ENCODE results near the gene BSG.
"Not testable (repeated sequence)": the region's sequence is repeated elsewhere in the genome, so short reads cannot be mapped to it uniquely, and the experiment has no call there.

The BSG gene

GRCh38 chr19:605061-605971 is 32.9 kb downstream of the BSG start:
- no CpG with 5 or more reads among the region's 34 CpGs for WGBS (ENCODE audit: insufficient coverage, insufficient read length)
- not testable (repeated sequence) for H3K36me3 ChIP-seq (ENCODE audit: control insufficient read depth, insufficient read depth, low read length); DNase-seq (ENCODE audit: low read depth, low spot score); H3K4me1 ChIP-seq (ENCODE audit: control insufficient read depth, insufficient read depth, low read length); H3K27ac ChIP-seq (ENCODE audit: low read length); H3K9me3 ChIP-seq (ENCODE audit: control insufficient read depth, insufficient read depth, low read length); H3K4me3 ChIP-seq (ENCODE audit: low read length); H3K27me3 ChIP-seq (ENCODE audit: control insufficient read depth, insufficient read depth, low read length)

GRCh38 chr19:607301-608154 is 35.1 kb downstream of the BSG start:
- no peak overlapping the region for H3K4me3 ChIP-seq (ENCODE audit: low read length)
- no peaks in the 10 kb centered on the region for H3K4me1 ChIP-seq (ENCODE audit: control insufficient read depth, insufficient read depth, low read length)
- WGBS (ENCODE audit: insufficient coverage, insufficient read length): no CpG with 5 or more reads among the region's 30 CpGs
- 0 out of 2 replicates have a peak, but pooled peaks cover 2% of the 10 kb centered on the region for H3K9me3 ChIP-seq (ENCODE audit: control insufficient read depth, insufficient read depth, low read length)
- H3K36me3 ChIP-seq (ENCODE audit: control insufficient read depth, insufficient read depth, low read length): no peaks in the 10 kb centered on the region; the same call in 1 of the 2 replicates
- no peak overlapping the region for H3K27ac ChIP-seq (ENCODE audit: low read length)
- no peaks in the 10 kb centered on the region for H3K27me3 ChIP-seq (ENCODE audit: control insufficient read depth, insufficient read depth, low read length)
- DNase-seq (ENCODE audit: low read depth, low spot score): no peak

DNA sequence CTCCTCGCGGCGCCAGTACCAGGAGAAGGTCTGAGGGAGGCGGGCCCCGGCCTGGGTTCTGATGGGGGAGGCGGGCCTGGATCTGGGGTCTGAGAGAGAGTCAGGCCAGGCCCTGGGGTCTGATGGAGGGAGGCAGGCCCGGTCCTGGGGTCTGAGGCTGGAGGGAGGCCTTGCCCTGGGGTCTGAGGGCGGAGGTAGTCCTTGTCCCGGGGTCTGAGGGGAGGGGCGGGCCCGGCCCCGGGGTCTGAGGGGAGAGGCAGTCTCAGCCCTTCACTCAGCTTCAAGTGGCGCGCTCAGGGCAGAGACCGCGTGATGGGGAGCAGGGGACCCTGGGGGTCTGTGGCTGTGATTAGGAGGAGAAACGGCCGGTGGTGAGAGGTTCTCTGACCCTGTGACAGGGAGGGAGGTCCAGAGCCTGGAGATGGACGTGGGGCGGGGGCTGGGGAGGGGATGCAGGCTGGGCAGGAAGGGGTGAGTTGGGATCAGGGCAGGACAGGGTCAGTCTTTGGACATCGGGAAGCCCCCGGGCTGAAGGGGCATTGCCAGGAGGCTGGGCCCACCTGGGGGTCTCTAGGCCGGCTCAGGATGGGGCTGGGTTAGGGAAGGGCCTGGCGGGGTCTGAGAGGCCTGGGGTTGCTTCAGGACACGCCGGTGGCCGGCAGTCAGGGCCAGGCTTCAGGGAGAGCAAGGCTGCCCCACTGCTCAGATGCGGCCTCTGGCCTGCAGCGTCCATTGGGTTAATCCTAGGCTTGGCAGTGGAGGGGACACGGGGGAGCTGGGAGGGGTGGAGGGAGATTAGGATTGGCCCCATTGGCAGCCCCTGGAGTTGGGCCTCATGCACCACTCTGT is 36.0 kb downstream of the BSG start:
- Histone ChIP-seq H3K27ac (ENCODE audit: low read length) (no peak overlapping the region), H3K36me3 (ENCODE audit: control insufficient read depth, insufficient read depth, low read length) (no peaks in the 10 kb centered on the region), H3K9me3 (ENCODE audit: control insufficient read depth, insufficient read depth, low read length) (0 out of 2 replicates have a peak, but pooled peaks cover 2% of the 10 kb centered on the region), H3K27me3 (ENCODE audit: control insufficient read depth, insufficient read depth, low read length) (no peaks in the 10 kb centered on the region), H3K4me1 (ENCODE audit: control insufficient read depth, insufficient read depth, low read length) (no peaks in the 10 kb centered on the region), H3K4me3 (ENCODE audit: low read length) (no peak overlapping the region)
- no CpG with 5 or more reads among the region's 30 CpGs for WGBS (ENCODE audit: insufficient coverage, insufficient read length)
- DNase-seq (ENCODE audit: low read depth, low spot score): no peak

DNA sequence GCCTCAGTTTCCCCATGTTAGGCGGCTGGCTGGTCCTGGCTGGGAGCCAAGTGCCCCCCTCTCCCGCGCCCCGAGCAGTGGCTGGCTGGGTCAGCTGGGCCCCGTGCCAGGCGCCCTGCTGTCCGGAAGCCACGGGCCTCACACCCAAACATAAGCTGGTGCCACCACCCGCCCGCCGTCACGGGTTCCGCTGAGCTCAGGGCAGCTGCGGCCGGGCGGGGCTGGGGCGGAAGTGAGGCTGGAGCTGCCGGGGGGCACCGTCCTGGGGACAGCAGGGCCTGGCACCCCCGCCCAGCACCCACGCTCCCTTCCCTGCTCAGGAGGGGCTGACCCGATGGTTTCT is 36.6 kb downstream of the BSG start:
- H3K27me3 ChIP-seq (ENCODE audit: control insufficient read depth, insufficient read depth, low read length): no peaks in the 10 kb centered on the region
- no peaks in the 10 kb centered on the region for H3K4me1 ChIP-seq (ENCODE audit: control insufficient read depth, insufficient read depth, low read length)
- H3K36me3 ChIP-seq (ENCODE audit: control insufficient read depth, insufficient read depth, low read length): no peaks in the 10 kb centered on the region
- no peak overlapping the region for H3K4me3 ChIP-seq (ENCODE audit: low read length)
- no peak for DNase-seq (ENCODE audit: low read depth, low spot score)
- 0 out of 2 replicates have a peak, but pooled peaks cover 2% of the 10 kb centered on the region for H3K9me3 ChIP-seq (ENCODE audit: control insufficient read depth, insufficient read depth, low read length)
- no peak overlapping the region for H3K27ac ChIP-seq (ENCODE audit: low read length)
- no CpG with 5 or more reads among the region's 22 CpGs for WGBS (ENCODE audit: insufficient coverage, insufficient read length)

- Histone ChIP-seq H3K36me3 (ENCODE audit: control insufficient read depth, insufficient read depth, low read length) (no peaks in the 10 kb centered on the region), H3K27ac (ENCODE audit: low read length) (no peak overlapping the region), H3K4me1 (ENCODE audit: control insufficient read depth, insufficient read depth, low read length) (no peaks in the 10 kb centered on the region), H3K4me3 (ENCODE audit: low read length) (no peak overlapping the region), H3K27me3 (ENCODE audit: control insufficient read depth, insufficient read depth, low read length) (no peaks in the 10 kb centered on the region), H3K9me3 (ENCODE audit: control insufficient read depth, insufficient read depth, low read length) (no peaks in the 10 kb centered on the region)
- no CpG with 5 or more reads among the region's 38 CpGs for WGBS (ENCODE audit: insufficient coverage, insufficient read length)
- DNase-seq (ENCODE audit: low read depth, low spot score): no peak
Measured at GRCh38 chr19:610071-610800, 37.8 kb downstream of the BSG start.

GRCh38 chr19:610801-611480 is 38.5 kb downstream of the BSG start:
- Histone ChIP-seq H3K27ac (ENCODE audit: low read length) (no peak overlapping the region), H3K4me3 (ENCODE audit: low read length) (no peak overlapping the region), H3K36me3 (ENCODE audit: control insufficient read depth, insufficient read depth, low read length) (no peaks in the 10 kb centered on the region), H3K9me3 (ENCODE audit: control insufficient read depth, insufficient read depth, low read length) (no peaks in the 10 kb centered on the region), H3K4me1 (ENCODE audit: control insufficient read depth, insufficient read depth, low read length) (no peaks in the 10 kb centered on the region), H3K27me3 (ENCODE audit: control insufficient read depth, insufficient read depth, low read length) (no peaks in the 10 kb centered on the region; the same call in 1 of the 2 replicates)
- WGBS (ENCODE audit: insufficient coverage, insufficient read length): no CpG with 5 or more reads among the region's 36 CpGs
- no peak for DNase-seq (ENCODE audit: low read depth, low spot score)

DNA sequence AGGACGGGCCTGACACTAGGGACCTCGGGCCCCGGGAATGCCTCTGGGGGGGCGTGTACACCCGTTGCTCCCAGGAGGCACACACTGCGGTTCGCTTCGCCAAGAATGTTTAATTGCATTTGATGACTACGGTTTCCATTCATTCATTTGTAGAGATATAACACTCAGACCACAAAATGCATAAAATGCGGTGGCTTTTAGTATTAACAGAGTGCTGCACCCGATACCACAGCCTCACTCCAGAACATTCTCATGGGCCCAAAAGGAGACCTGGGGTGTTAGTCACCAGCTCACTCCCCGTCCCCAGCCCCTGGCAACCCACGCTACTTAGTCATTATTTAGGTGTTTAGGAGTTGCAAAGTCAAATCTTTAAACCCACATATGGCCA is 39.1 kb downstream of the BSG start:
- Histone ChIP-seq H3K4me3 (ENCODE audit: low read length) (no peak overlapping the region), H3K36me3 (ENCODE audit: control insufficient read depth, insufficient read depth, low read length) (no peaks in the 10 kb centered on the region; the same call in 1 of the 2 replicates), H3K4me1 (ENCODE audit: control insufficient read depth, insufficient read depth, low read length) (no peaks in the 10 kb centered on the region), H3K9me3 (ENCODE audit: control insufficient read depth, insufficient read depth, low read length) (no peaks in the 10 kb centered on the region), H3K27ac (ENCODE audit: low read length) (no peak overlapping the region), H3K27me3 (ENCODE audit: control insufficient read depth, insufficient read depth, low read length) (no peaks in the 10 kb centered on the region; the same call in 1 of the 2 replicates)
- DNase-seq (ENCODE audit: low read depth, low spot score): no peak
- no CpG with 5 or more reads among the region's 13 CpGs for WGBS (ENCODE audit: insufficient coverage, insufficient read length)

GRCh38 chr19:612941-613340 is 40.5 kb downstream of the BSG start:
- peaks cover 4% of the 10 kb centered on the region; the same call in 1 of the 2 replicates for H3K36me3 ChIP-seq (ENCODE audit: control insufficient read depth, insufficient read depth, low read length)
- WGBS (ENCODE audit: insufficient coverage, insufficient read length): no CpG with 5 or more reads among the region's 33 CpGs
- no peaks in the 10 kb centered on the region for H3K9me3 ChIP-seq (ENCODE audit: control insufficient read depth, insufficient read depth, low read length)
- no peak overlapping the region for H3K4me3 ChIP-seq (ENCODE audit: low read length)
- no peak for DNase-seq (ENCODE audit: low read depth, low spot score)
- no peak overlapping the region for H3K27ac ChIP-seq (ENCODE audit: low read length)
- H3K27me3 ChIP-seq (ENCODE audit: control insufficient read depth, insufficient read depth, low read length): no peaks in the 10 kb centered on the region; the same call in 1 of the 2 replicates
- H3K4me1 ChIP-seq (ENCODE audit: control insufficient read depth, insufficient read depth, low read length): no peaks in the 10 kb centered on the region

Data from iPS DF 6.9 (cell line).